ENCODE measurements around the gene WSCD2. TPM values are rescaled to one million over a fixed set of nuclear protein-coding genes. Genes with fewer than 3 reads are reported as not detected.

The WSCD2 gene
- total RNA-seq, 2 donors from 2014 or later = 0.31 TPM; not detected in 1

DNA sequence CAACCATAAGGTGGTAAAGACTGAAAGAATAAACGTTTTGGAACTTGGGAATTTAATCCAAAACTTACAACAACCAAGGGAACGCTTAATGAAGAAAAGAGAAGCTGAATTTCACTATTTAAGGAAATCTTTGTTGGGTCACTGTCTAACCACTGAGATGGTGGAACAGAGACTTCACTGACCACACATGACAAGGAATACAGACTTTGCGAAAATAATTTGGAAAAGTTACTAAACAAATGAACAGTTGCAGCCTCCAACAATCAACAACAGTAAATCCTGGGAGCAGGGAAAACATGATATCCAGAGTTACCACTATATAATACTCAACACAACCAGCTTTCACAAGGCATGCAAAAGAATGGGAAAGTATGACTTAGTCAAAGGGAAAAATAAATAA, 131.0 kb downstream of the WSCD2 start:
- no peak overlapping the region for H3K4me3 ChIP-seq
- peaks cover 4 to 29% of the 10 kb centered on the region in 2 donors for H3K9me3 ChIP-seq
- H3K4me1 ChIP-seq = no peaks in the 10 kb centered on the region
- no peak overlapping the region for H3K27ac ChIP-seq
- no peak for DNase-seq (ENCODE audit: low spot score)
- TF ChIP-seq CTCF (IDR thresholded peaks at IDR 0.05) = no peak
- no peaks in the 10 kb centered on the region for H3K36me3 ChIP-seq
- no peaks in the 10 kb centered on the region for H3K27me3 ChIP-seq

GRCh38 chr12:108260969-108261368, 131.9 kb downstream of the WSCD2 start:
- H3K4me3 ChIP-seq = no peak overlapping the region
- DNase-seq (ENCODE audit: low spot score) = no peak
- H3K27ac ChIP-seq = no peak overlapping the region
- H3K4me1 ChIP-seq = no peaks in the 10 kb centered on the region
- peaks cover 4 to 29% of the 10 kb centered on the region in 2 donors for H3K9me3 ChIP-seq
- H3K36me3 ChIP-seq = no peaks in the 10 kb centered on the region
- no peaks in the 10 kb centered on the region for H3K27me3 ChIP-seq
- TF ChIP-seq CTCF (IDR thresholded peaks at IDR 0.05) = no peak

DNA sequence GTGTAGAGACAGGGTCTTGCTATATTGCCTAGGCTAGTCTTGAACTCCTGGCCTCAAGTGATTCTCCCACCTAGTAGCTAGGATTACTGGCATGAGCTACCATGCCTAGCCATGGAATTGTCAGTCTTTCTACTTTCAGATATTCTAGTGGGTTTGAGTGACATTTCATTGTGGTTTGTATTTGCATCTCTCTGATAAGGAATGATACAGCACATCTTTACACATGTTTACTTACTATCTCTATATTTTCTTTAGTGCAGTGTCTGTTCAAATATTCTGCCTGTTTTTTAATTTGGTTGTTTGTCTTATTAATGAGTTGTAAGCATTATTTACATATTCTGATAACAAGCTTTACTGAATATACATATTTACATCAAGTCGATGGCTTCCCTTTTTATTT, 136.4 kb downstream of the WSCD2 start:
- DNase-seq (ENCODE audit: low spot score) = no peak
- H3K9me3 ChIP-seq = peaks cover under 1 to 14% of the 10 kb centered on the region in 2 donors
- H3K36me3 ChIP-seq = no peaks in the 10 kb centered on the region
- TF ChIP-seq CTCF (IDR thresholded peaks at IDR 0.05) = no peak
- H3K27ac ChIP-seq = no peak overlapping the region
- H3K4me1 ChIP-seq = no peaks in the 10 kb centered on the region
- no peak overlapping the region for H3K4me3 ChIP-seq
- H3K27me3 ChIP-seq = no peaks in the 10 kb centered on the region

DNA sequence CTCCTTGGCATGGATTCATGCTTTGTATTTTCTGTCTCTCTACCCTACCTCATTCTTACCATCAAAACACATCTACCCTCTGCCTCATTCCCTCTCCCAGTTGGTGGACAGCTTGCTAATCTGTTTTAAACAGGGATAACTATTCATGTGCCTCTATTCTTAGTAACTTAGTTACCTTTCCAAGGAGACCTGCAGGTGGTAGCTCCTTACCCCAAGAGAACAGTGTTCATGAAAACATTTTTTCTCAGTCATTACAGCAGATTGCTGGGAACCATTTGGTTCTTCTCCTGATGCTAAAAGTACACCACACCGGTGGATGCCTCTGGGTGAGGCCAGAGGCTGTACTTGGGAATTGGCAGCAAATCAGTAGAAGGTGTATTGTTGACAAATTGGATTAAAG, 137.0 kb downstream of the WSCD2 start:
- no peak overlapping the region for H3K27ac ChIP-seq
- TF ChIP-seq CTCF (IDR thresholded peaks at IDR 0.05) = no peak
- no peaks in the 10 kb centered on the region for H3K36me3 ChIP-seq
- H3K9me3 ChIP-seq = peaks cover 0 to 7% of the 10 kb centered on the region in 2 donors
- H3K4me1 ChIP-seq = no peaks in the 10 kb centered on the region
- H3K27me3 ChIP-seq = no peaks in the 10 kb centered on the region
- DNase-seq (ENCODE audit: low spot score) = no peak
- H3K4me3 ChIP-seq = no peak overlapping the region

- H3K27ac ChIP-seq = no peak overlapping the region
- no peaks in the 10 kb centered on the region for H3K4me1 ChIP-seq
- DNase-seq (ENCODE audit: low spot score) = no peak
- no peak for TF ChIP-seq CTCF (IDR thresholded peaks at IDR 0.05)
- no peak overlapping the region for H3K4me3 ChIP-seq
- H3K9me3 ChIP-seq = no peaks in the 10 kb centered on the region
- no peaks in the 10 kb centered on the region for H3K27me3 ChIP-seq
- no peaks in the 10 kb centered on the region for H3K36me3 ChIP-seq
Measured at GRCh38 chr12:108267450-108267849, 138.4 kb downstream of the WSCD2 start.

- H3K27ac ChIP-seq = no peak overlapping the region
Measured at GRCh38 chr12:108268397-108268796, 139.3 kb downstream of the WSCD2 start.

More at GRCh38 chr12:108268397-108268796, 139.3 kb downstream of the WSCD2 start:
- DNase-seq (ENCODE audit: low spot score) = no peak
- Histone ChIP-seq H3K4me1 (no peaks in the 10 kb centered on the region), H3K4me3 (no peak overlapping the region), H3K36me3 (no peaks in the 10 kb centered on the region), H3K9me3 (no peaks in the 10 kb centered on the region), H3K27me3 (no peaks in the 10 kb centered on the region)
- no peak for TF ChIP-seq CTCF (IDR thresholded peaks at IDR 0.05)

Measured in right atrium auricular region (tissue), 2 donors.